ENCODE measurements around the gene TRIP10.

The TRIP10 gene

DNA sequence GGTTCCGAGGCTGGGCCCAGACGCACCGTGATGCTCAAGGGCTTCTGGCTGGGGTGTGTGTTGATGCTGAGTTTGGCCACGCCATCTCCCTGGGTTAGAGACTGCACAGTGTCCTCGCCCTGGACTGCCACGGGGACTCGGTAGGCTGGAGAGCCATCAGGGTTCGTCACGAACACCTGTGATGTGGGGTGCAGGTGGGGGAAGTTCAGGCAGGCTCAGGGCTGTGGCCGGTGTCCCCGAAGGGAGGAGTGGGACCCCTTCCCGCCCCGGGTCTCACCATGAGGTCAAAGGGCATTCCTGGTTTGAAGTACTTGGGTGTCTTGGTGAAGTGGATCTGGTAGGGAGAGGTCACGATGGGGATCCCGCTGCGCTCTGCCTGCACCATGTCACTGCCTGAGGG lies 27.2 kb upstream of the TRIP10 start:
- no peak for DNase-seq

DNA sequence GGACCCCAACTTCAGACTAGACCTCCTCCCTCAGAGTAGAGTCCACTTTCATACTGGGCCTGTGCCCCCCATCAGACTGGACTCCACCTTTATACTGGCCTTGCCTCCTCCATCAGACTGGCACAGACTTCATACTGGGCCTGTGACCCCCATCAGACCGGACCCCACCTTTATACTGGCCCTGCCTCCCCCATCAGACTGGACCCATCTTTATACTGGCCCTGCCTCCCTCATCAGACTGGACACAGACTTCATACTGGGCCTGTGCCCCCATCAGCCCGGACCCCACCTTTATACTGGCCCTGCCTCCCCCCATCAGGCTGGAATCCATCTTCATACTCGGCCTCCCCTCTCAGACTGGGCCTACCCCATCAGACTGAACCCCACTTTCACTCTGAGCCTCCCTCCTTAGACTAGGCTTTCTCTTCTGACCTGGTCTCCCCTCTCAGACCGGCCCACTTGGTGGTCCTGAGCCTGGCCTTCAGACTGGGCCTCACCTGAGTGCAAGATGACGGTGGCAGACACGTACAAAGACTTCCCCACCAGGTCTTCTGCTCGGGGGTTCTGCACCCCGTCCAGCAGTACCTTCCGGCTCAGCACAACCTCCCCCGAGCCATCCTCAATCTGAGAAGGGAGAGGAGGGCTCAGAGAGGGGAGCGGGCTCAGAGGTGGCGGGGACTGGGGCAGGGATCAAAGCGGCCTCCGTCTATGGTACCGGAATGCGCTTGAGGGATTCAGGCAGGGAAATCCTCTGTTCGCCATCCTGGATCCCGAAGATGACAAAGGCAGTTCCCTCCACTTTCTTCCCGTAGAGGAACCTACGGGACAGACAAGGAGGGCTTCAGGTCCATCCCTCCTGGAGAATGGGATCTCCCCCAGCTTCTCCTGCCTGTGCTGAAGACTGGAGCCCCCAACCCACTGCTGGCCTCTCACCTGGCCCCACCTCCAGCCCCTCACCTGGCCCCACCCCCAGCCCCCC lies 26.5 kb upstream of the TRIP10 start:
- no peak for DNase-seq

DNA sequence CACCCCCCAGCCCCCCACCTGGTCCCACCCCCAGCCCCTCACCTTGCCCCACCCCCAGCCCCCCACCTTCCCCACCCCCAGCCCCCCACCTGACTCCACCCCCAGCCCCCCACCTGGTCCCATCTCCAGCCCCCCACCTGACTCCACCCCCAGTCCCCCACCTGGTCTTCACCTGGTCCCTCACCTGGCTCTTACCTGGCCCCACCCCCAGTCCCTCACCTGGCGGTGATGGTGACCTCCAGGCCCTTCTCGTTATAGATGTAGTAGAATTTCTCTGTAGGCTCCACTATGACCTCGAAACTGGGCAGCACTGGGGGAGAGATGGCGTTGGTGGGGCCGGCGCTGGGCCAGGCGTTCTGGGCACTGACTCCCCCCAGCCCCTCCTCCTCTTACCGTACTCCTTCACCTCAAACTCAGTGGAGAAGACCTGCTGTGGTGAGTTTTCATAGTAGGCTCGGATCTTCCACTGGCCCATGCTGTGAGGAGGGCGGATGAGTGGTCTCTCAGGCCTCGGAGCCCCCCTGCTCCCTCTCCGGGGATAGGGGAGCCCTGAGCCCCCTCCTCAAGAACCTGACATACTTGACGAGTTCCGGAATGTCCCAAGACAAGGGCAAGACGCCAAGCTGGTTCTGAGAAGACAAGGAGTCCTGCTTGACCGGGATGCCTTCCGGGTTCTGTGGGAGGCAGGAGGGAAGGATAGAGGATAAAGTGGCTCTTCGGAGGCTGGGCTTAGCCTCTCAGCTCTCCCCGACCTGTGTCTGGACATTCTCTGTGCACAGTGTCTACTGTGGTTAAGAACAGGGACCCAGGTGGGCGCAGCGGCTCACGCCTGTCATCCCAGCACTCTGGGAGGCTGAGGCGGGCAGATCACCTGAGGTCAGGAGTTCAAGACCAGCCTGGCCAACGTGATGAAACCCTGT lies 25.4 kb upstream of the TRIP10 start:
- DNase-seq, result no peak

DNA sequence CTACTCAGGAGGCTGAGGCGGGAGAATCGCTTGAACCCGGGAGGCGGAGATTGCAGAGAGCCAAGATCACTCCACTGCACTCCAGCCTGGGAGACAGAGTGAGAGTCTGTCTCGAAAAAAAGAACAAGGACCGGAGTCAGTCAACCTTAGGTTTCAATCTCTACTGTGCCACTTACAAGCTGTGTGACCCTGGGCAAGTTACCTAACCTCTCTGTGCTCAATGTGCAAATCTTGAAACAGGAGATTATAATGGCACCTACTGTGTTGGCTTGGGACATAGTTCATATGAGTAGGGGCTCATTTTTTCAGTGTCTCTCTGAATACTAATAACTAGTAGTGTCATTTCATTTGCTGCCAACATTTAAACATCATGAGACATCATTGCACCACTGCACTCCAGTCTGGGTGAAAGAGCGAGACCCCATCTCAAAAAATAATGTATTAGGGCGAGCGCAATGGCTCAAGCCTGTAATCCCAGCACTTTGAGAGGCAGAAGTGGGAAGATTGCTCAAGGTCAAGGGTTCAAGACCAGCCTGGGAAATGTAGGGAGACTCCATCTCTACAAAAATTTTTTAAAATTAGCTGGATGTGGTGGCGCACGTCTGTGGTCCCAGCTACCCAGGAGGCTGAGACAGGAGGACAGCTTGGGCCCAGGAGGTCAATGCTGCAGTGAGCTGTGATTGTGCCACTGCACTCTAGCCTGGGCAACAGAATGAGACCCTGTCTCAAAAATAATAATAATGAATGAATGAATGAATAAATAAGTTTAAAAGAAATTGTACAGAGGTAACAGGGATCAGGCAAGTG lies 24.5 kb upstream of the TRIP10 start:
- DNase-seq, result no peak

DNA sequence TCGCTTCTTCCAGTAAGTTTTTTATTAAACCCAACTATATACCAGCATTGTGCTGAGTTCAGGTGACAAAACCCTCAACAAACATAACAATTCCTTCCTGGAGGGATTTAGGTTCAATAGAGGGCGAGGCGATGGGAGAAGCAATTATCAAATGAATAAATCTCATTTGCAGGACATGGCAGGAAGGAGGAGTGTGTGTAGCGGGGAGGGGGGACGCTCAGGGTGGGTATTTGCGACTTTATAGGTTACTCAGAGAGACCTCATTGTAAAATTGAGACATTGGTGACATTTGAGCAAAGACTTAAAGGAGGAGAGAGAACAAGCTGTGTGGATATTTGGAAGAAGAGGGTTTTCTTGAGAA lies 22.9 kb upstream of the TRIP10 start:
- no peak for DNase-seq

DNA sequence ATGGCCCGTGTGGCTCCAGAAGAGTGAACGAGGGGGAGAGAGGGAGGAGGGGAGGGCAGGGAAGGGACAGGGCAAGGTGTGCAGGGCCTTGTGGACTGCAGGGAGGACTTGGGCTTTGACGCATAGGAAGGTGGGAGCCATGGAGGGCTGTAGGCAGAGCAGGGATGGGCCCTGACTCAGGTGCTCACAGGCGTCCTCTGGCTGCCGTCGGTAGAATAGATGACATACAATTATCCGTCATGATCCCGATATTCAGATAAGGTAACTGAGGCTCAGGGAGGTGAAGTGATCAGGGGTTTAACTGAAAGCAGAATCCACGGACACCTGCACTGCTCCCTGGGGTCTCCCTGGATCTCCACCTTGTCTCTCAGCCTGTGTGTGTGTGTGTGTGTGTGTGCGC lies 22.4 kb upstream of the TRIP10 start:
- no peak for DNase-seq

DNA sequence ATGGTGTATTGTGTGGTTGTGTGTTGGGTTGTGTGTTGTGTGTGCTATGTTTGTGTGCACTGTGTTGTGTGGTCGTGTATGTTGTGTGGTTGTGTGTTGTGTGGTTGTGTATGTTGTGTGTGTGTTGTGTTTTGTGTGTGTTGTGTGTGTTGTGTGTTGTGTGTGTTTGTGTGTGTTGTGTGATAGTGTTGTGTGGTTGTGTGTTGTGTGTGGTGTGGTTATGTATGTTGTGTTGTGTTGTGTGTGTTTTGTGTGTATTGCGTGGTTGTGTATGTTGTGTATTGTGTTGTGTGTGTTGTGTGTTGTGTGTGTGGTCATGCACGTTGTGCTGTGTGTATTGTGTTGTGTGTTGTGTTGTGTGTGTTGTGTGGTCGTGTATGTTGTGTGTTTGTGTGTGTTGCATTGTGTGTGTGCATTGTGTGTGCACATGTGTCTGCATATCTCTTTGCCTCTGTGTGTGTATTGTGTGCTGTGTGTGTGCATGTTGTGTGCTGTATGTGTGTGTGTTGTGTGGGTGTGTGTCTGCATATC lies 22.0 kb upstream of the TRIP10 start:
- no peak for DNase-seq

DNA sequence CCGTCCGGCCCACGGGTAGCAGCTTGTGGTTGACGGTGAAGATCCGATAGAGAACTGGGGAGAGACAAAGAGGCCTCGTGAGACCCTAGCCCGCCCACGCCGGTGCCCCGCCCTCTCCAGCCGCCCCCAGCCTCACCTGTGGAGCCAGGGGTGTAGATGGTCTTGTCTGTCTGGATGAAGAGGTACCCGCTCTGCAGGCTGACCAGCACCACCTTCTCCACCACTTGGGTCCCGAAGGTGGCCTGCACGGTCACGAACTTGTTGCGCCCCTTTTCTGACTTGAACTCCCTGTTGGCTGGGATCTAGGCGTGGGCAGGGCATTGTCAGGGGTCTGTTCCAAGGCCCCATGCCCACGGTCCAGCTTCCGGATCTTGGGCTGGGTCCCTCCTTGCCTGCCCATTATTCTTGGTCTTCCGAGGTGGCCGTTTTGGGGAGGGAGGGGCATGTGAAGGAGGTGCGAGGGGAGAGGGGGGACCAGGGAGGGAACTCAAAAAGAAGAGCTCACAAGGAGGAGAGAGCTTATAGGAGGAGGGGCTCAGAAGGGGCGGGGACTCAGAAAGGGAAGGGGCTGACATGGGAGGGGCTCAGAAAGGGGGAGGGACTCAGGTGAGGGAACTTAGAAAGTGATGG lies 21.3 kb upstream of the TRIP10 start:
- no peak for DNase-seq

DNA sequence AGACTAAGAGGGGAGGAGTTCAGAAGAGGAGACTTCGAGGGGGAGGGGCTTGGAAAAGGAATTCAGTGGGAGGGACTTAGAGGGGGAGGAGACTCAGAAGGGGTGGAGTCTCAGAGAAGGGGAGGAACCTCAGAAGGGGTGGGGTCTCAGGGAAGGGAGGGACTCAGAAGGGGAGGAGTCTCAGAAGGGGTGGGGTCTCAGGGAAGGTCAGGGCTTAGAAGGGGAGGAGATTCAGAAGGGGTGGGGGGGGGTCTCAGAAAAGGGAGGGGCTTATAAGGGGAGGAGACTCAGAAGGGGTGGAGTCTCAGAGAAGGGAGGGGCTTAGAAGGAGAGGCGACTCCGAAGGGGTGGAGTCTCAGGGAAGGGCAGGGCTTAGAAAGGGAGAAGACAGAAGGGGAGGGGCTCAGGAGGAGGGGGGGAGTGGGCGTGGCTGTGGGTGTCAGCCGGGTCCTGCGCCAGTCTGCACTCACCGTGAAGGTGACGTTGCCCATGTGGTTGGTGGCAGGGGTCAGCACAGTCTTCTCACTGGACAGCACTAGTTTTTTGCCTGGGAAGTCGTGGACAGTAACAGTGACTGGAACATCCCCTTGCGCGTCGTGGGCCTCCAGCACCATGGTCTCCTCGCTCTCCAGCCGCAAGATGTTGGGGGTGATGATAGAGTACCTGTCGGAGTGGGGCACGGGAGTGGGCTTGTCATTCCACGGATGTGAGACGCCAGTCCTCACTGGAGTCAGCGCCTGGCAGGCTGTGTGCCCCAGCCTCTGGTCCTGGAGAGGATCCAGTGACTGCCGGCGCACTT lies 20.5 kb upstream of the TRIP10 start:
- DNase-seq, result no peak

DNA sequence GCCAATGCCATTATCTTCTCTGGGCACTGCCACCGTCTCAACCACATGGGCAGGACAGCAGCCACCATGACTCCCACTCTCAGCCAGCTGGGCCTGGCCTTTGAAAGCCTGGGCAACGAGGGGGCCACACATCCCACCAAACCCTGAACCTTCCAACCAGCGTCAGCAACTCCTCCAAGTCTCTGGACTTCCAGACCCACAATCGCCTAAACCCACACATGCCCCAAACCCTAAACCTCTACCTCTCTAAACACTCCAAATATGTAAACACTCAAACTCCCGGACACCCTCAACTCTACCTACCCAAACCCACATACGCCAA lies 20.0 kb upstream of the TRIP10 start:
- DNase-seq, result no peak

DNA sequence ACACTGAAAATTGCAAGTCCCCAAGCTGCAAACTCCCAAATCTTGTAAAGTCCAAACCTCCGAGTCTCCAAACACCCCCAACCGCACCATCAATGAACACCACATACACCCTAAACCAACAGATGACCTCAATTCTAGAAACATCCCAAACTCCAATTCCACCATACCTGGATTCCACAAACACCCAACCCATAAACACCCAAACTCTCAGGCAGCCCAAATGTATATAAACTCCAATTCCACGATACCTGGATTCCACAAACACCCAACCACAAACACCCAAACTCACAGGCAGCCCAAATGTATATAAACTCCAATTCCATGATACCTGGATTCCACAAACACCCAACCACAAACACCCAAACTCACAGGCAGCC lies 19.5 kb upstream of the TRIP10 start:
- DNase-seq, result no peak

DNA sequence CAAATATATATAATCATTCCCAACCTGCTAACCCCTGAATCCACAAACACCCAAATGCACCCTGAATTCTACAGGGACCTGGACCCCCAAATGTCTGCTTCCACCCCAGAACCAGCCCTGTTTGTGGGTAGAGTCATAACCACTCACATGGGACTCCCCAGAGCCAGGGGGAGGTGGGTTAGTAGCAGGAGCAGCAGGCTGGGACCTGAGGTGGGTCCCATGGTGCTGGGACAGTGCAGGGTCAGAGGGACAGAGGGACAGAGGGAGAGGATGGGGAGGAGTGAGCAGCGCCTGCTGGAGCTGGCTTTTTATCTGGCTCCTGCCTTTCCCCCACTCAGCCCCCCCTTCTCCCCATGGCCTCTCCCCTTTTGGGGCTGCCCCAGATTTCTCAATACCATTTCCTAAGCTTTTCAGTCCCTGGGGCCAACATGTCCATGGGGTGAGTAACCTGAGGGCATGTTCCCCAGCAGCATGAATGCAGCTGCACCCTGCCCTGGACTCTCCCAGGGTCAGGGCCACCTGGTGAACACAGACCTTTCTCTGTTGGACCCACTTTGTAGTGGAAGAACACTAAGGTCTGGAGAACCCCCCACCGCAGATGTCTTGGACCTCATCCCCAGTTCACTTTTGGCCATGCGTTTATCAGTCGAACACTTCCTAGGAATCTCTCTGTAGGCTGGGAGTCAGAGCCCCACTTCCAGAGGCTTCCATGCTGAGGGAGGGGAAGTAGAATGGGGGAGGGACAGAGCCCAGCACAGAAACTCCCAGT lies 18.9 kb upstream of the TRIP10 start, which contains the start of gene C3:
Gene C3 (minus strand): TSS at position 282 of the 769 bp plus-strand sequence. CDS start 61 bp downstream, at position 221.
- no peak for DNase-seq

DNA sequence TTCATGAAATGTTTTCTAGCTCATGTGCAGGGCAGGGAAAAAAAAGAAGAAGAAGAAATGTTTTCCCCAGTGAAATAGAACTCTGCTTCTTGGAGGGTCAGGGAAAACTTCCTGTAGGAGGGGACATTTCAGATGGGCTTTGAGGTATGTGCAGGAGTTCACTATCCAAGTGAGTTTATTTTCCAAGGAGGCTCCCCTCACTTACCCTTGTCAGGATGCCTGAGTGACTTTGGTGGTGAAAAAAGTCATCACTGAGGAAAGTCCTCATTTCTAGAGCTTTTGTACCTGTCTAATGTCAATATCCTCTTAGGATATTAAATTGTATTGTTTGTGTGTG lies 18.4 kb upstream of the TRIP10 start:
- DNase-seq, result no peak

DNA sequence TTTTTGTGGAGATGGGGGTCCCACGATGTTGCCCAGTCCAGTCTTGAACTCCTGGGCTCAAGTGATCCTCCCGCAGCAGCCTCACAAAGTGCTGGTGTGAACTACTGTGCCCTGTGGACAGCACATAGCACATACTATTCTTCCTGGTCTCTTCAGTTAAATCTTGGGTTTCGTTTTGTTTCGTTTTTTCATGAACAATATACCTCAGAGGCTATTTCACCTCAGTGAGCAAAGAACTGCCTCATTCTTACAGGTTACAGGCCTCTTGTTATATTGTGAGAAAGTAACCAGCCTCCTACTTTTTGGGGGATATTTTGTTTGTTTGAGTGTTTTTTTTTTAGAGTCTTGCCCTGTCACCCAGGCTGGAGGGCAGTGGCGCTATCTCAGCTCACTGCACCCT lies 17.7 kb upstream of the TRIP10 start:
- no peak for DNase-seq

DNA sequence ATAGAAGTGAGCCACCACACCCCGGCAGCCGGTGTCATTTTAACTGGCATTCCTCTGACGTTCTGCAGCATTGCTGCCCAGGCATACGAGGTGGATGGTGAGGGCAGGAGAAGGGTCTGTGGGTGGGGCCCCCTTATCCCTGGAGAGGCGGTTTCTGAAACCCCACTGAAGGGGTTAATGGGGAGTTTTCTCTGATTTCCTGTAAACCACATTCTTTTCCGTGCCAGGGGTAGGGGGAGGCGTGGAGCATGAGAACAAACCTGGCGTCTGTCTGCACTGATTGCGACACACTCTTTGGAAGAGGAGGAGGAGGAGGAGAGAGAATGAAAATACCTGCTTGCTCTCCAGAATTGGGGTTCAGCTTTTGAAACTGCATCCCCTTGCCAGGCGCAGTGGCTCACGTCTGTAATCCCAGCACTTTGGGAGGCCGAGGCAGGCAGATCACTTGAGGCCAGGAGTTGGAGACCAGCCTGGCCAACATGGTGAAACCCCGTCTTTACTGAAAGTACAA lies 16.3 kb upstream of the TRIP10 start:
- DNase-seq, result no peak

DNA sequence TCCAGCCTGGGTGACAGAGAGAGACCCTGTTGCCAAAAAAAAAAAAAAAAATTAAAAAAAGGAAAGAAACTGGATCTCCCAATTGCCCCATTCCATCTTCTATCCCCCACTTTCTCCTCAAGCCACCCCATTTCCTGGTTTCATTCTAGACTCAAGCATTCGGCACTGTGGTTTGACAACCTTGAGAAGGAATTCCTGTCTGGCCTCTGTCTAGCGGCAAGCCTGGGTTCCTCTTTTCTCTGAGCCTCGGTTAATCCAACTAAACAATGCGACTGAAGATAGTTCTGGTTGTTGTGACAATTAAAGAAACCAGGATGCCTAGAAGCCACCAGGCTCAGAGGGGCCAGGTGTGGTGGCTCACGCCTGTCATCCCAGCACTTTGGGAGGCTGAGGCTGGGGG lies 15.7 kb upstream of the TRIP10 start:
- no peak for DNase-seq

DNA sequence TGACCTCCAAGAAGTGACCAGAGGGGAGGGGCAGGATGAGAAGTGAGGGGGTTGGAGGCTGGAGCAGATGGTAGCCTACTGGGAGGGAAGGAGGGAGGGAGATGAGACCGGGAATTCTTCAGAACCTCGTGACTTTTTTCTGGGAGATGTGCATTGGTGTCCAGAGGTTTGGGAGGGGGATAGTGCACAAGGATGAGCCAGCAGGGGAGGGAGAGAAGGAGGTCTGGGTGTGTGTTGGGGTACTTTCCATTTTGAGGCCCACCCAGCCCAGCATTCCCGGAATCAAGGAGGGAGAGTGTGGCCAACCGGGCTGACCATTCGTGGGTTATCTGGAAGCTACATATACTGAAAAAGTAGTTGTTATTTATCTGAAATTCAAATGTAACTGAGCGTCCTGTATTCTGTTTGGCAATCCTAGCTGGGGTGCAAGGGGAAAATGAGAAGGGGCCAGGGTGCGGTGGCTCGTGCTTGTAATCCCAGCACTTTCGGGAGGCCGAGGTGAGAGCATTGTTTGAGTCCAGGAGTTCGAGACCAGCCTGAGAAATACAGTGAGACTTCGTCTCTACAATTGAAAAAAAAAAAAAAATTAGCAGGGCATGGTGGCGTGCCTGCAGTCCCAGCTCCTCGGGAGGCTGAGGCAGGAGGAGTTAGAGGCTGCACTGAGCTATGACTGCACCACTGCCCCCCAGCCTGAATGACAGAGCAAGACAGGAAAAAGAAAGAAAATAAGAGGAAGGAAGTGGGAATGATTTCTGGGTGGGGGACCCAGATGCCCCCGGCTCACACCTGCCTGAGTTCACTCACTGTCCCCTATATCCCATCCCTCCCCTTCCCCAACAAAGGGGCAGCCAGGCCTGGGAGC lies 14.6 kb upstream of the TRIP10 start:
- DNase-seq, result no peak

DNA sequence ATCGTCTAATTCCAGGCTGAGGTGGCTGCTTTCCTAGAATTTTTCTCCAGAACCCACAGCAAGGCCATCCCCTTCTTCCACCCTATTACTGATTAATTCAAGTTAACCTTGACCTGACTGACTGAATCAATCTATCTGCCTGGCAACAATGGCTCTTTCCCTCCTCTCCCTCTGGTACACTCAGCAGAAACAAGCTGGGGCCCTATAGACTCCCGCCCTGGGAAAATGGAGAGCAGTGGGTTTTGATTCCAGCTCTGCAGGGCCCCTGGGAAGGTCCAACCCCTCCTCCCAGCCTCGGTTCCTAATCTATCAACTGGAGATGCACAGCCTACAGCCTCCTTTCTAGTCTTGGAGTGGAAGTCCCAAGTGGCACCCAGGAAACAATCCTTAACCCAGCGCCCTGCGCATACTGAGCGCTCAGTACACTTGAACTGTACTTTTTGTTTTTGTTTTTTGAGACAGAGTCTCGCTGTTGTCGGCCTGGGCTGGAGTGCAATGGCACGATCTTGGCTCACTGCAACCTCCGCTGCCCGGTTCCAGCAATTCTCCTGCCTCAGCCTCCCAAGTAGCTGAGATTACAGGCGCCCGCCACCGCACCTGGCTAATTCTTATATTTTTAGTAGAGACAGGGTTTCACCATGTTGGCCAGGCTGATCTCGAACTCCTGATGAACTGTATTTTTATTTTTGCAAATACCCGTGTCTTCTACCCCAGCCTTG lies 13.8 kb upstream of the TRIP10 start:
- DNase-seq, result no peak

DNA sequence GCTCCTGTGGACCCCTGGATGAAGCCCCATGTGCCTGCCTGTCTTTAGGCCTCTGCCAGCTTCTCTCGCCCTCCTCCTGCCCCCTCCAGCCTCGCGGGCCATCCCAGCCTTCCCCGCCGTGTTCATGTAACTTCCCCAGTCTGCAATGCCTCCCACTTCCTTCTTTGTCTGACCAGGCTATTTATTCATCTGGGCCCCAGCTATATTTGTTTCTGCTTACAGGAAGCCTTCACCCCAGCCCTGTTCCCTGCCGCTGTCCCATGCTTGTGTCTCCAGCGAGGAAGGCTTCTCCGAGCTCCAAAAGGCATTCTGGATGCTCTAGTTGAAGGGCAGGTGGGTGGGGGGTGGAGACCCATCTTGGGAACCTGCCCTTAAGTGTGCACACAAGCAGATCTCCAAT lies 11.1 kb upstream of the TRIP10 start:
- no peak for DNase-seq

Data from NCI-H1417 treated with DMSO at 0.1 percent for 48 hours (cell line).